ENCODE results near the gene TIPARP. TPM values are rescaled to one million over a fixed set of nuclear protein-coding genes. Genes with fewer than 3 reads are reported as not detected.
A peak's percentile ranks its signal among the peaks of the same experiment; 100 is the strongest.

Gene TIPARP
- total RNA-seq, 1 experiment from 2014 or later: 15.8 TPM

DNA sequence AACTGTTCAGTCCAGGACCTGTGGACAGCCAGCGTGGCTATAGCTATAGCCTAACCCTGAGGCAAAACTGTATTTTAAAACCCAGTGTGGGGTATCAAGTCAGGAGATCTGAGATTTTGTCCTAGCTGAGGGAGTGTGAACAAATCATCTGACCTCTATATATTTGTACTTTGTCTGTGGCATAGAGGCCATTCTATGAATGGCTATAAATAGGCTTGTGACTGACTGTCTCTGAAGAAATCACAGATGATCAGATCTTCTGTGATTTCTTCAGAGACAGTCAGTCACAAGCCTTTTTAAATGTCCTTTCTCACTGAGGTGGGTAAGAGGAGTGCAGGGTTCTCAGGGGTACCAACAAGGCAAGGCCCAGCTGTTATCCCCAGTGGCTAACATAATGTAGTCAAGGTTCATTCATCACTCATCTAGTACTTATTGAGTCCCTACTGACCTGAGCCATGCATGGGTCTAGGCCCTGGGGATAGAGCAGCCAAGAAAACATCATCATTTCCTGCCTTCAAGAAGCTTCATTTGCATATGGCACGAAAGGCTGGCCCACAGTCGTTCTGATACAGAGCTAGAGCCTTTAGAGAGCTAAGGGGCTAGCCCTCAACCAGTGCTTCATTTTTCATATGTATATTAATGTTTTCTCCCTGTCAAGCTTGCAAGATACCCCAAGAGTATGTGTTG, 53.3 kb downstream of the TIPARP start:
- no peaks in the 10 kb centered on the region for H3K9me3 ChIP-seq
- peaks cover 15% of the 10 kb centered on the region; the same call in 1 of the 2 replicates for H3K4me1 ChIP-seq
- Mint-ChIP-seq H3K27me3 (ENCODE audit: insufficient read depth, unreplicated experiment) (no peaks in the 10 kb centered on the region), H3K4me3 (ENCODE audit: unreplicated experiment) (no peak overlapping the region), H3K36me3 (ENCODE audit: insufficient read depth, unreplicated experiment) (no peaks in the 10 kb centered on the region), H3K9me3 (ENCODE audit: unreplicated experiment) (no peaks in the 10 kb centered on the region), H3K27ac (ENCODE audit: unreplicated experiment) (no peak overlapping the region), H3K4me1 (ENCODE audit: low read depth, unreplicated experiment) (no peaks in the 10 kb centered on the region)
- intact Hi-C loops (cut with micrococcal nuclease; ENCODE audit: unreplicated experiment): no loop called here
- no TSS peak for BruUV-seq (replicated peaks)
- H3K27me3 ChIP-seq (replicated peaks; ENCODE audit: control insufficient read depth, insufficient read depth, low read length): no peaks in the 10 kb centered on the region
- CTCF ChIA-PET: interaction anchor here (1.1 kb wide), 1 partner anchor 53 kb away, joined by 4 read pairs; the partner anchor contains the start of gene TIPARP
- POLR2A ChIA-PET: no interaction called here
- no peak for DNase-seq
- no peak for TF ChIP-seq CTCF (IDR thresholded peaks at IDR 0.05; ENCODE audit: insufficient read depth in 1 of 2, low read depth in 1 of 2, low read length in 1 of 2, severe bottlenecking in 1 of 2, unreplicated experiment in 1 of 2)
- H3K36me3 ChIP-seq (ENCODE audit: control insufficient read depth, insufficient read depth, low read length): no peaks in the 10 kb centered on the region
- H3K4me3 ChIP-seq (ENCODE audit: low read depth, low read length): no peak overlapping the region

- DNase-seq: peak in 1 of 2 experiments; percentile 8
- Histone ChIP-seq H3K4me3 (ENCODE audit: low read depth, low read length) (no peak overlapping the region), H3K27me3 (replicated peaks; ENCODE audit: control insufficient read depth, insufficient read depth, low read length) (no peaks in the 10 kb centered on the region), H3K9me3 (no peaks in the 10 kb centered on the region), H3K4me1 (peaks cover 15% of the 10 kb centered on the region; the same call in 1 of the 2 replicates), H3K36me3 (ENCODE audit: control insufficient read depth, insufficient read depth, low read length) (no peaks in the 10 kb centered on the region)
- H3K9me3 Mint-ChIP-seq (ENCODE audit: unreplicated experiment): no peaks in the 10 kb centered on the region
- intact Hi-C loops (cut with micrococcal nuclease; ENCODE audit: unreplicated experiment): no loop called here
- no peaks in the 10 kb centered on the region for H3K4me1 Mint-ChIP-seq (ENCODE audit: low read depth, unreplicated experiment)
- H3K4me3 Mint-ChIP-seq (ENCODE audit: unreplicated experiment): no peak overlapping the region
- no peak overlapping the region for H3K27ac Mint-ChIP-seq (ENCODE audit: unreplicated experiment)
- ChIA-PET POLR2A (no interaction called here), CTCF (interaction anchor here (1.1 kb wide), 1 partner anchor 54 kb away, joined by 4 read pairs; the partner anchor contains the start of gene TIPARP)
- H3K27me3 Mint-ChIP-seq (ENCODE audit: insufficient read depth, unreplicated experiment): no peaks in the 10 kb centered on the region
- no peak for TF ChIP-seq CTCF (IDR thresholded peaks at IDR 0.05; ENCODE audit: insufficient read depth in 1 of 2, low read depth in 1 of 2, low read length in 1 of 2, severe bottlenecking in 1 of 2, unreplicated experiment in 1 of 2)
- H3K36me3 Mint-ChIP-seq (ENCODE audit: insufficient read depth, unreplicated experiment): no peaks in the 10 kb centered on the region
- no TSS peak for BruUV-seq (replicated peaks)
Measured at GRCh38 chr3:156728267-156728985, 54.0 kb downstream of the TIPARP start.

- no TSS peak for BruUV-seq (replicated peaks)
- no peaks in the 10 kb centered on the region for H3K27me3 ChIP-seq (replicated peaks; ENCODE audit: control insufficient read depth, insufficient read depth, low read length)
- intact Hi-C loops (cut with micrococcal nuclease; ENCODE audit: unreplicated experiment): no loop called here
- peaks cover 15% of the 10 kb centered on the region; the same call in 1 of the 2 replicates for H3K4me1 ChIP-seq
- no peak overlapping the region for H3K4me3 ChIP-seq (ENCODE audit: low read depth, low read length)
- Mint-ChIP-seq H3K27ac (ENCODE audit: unreplicated experiment) (no peak overlapping the region), H3K9me3 (ENCODE audit: unreplicated experiment) (no peaks in the 10 kb centered on the region), H3K4me1 (ENCODE audit: low read depth, unreplicated experiment) (no peaks in the 10 kb centered on the region), H3K27me3 (ENCODE audit: insufficient read depth, unreplicated experiment) (no peaks in the 10 kb centered on the region), H3K4me3 (ENCODE audit: unreplicated experiment) (no peak overlapping the region), H3K36me3 (ENCODE audit: insufficient read depth, unreplicated experiment) (no peaks in the 10 kb centered on the region)
- POLR2A ChIA-PET: no interaction called here
- H3K36me3 ChIP-seq (ENCODE audit: control insufficient read depth, insufficient read depth, low read length): no peaks in the 10 kb centered on the region
- H3K9me3 ChIP-seq: no peaks in the 10 kb centered on the region
- CTCF ChIA-PET: no interaction called here
- TF ChIP-seq CTCF (IDR thresholded peaks at IDR 0.05; ENCODE audit: insufficient read depth in 1 of 2, low read depth in 1 of 2, low read length in 1 of 2, severe bottlenecking in 1 of 2, unreplicated experiment in 1 of 2): no peak
- DNase-seq: no peak
Measured at GRCh38 chr3:156729460-156730179, 55.2 kb downstream of the TIPARP start.
